HepG2 (cell line): ENCODE results near the gene TNFAIP8L1. TPM values are rescaled to one million over a fixed set of nuclear protein-coding genes. Genes with fewer than 3 reads are reported as not detected.

Experiments
- EEA1 ChIP-seq: sonication (generic); formaldehyde crosslinking; IDR thresholded peaks from 2 replicates; pipeline ENCODE4 v1.5.1; 2020; ENCODE audit warnings: mild to moderate bottlenecking, missing genetic modification reagents, borderline replicate concordance
- KAT8 ChIP-seq: IDR thresholded peaks from 2 replicates; pipeline ENCODE4 v1.6.1; 2016; ENCODE audit warnings: missing genetic modification reagents, missing compliant biosample characterization
- NFE2 ChIP-seq: sonication (generic); formaldehyde crosslinking; IDR thresholded peaks from 2 replicates; pipeline ENCODE4 v1.4.0; 2020; ENCODE audit warnings: missing genetic modification reagents
- RBAK ChIP-seq: sonication (generic); formaldehyde crosslinking; IDR thresholded peaks from 2 replicates; pipeline ENCODE4 v1.5.1; 2020; ENCODE audit warnings: mild to moderate bottlenecking, missing genetic modification reagents
- STAG1 ChIP-seq: sonication (generic); formaldehyde crosslinking; IDR thresholded peaks from 2 replicates; pipeline ENCODE4 v1.4.0; 2020; ENCODE audit warnings: missing genetic modification reagents
- XRCC5 ChIP-seq: fragments of 200-400 bp; formaldehyde crosslinking; optimal IDR thresholded peaks from 2 replicates; pipeline ENCODE3; 2017; ENCODE audit warnings: mild to moderate bottlenecking, low read length
- ZBTB37 ChIP-seq: sonication (generic); formaldehyde crosslinking; IDR thresholded peaks from 2 replicates; pipeline ENCODE4 v1.4.0; 2020; ENCODE audit warnings: mild to moderate bottlenecking, missing genetic modification reagents
- ZHX1 ChIP-seq: sonication (generic); formaldehyde crosslinking; IDR thresholded peaks from 2 replicates; pipeline ENCODE4 v1.8.1; 2022; ENCODE audit warnings: low read depth, mild to moderate bottlenecking, missing genetic modification reagents
- ZMYM3 ChIP-seq: sonication (generic); formaldehyde crosslinking; IDR thresholded peaks from 2 replicates; pipeline ENCODE4 v1.5.1; 2020; ENCODE audit warnings: mild to moderate bottlenecking, missing genetic modification reagents
- ZNF263 ChIP-seq: sonication (generic); formaldehyde crosslinking; IDR thresholded peaks from 2 replicates; pipeline ENCODE4 v1.4.0; 2020; ENCODE audit warnings: missing genetic modification reagents
- ZNF724P ChIP-seq: sonication (generic); formaldehyde crosslinking; IDR thresholded peaks from 2 replicates; pipeline ENCODE4 v1.8.0; 2022; ENCODE audit warnings: missing genetic modification reagents, borderline replicate concordance
- ZNF781 ChIP-seq: sonication (generic); formaldehyde crosslinking; IDR thresholded peaks from 2 replicates; pipeline ENCODE4 v1.5.1; 2020; ENCODE audit warnings: borderline replicate concordance, mild to moderate bottlenecking, missing genetic modification reagents; ENCODE audit errors: not compliant biosample characterization
- ZSCAN25 ChIP-seq: sonication (generic); formaldehyde crosslinking; IDR thresholded peaks from 2 replicates; pipeline ENCODE4 v1.8.0; 2022; ENCODE audit warnings: mild to moderate bottlenecking, missing genetic modification reagents
- polyA plus RNA-seq, 8 experiments: library from polyadenylated mRNA; depleted of rRNA in 3 of 8; stranded (reverse) in 7 of 8; unstranded in 1 of 8; fragments of >200 nt; fragmentation: Illumina TruSeq in 4 of 8; extraction: Trizol in 4 of 8; gene quantifications; 2 replicates each; pipeline versions ENCODE4 v1.2.1 to v1.2.3, GENCODE V29; 2011 to 2016; ENCODE audit warnings: low read depth in 4 of 8, missing spikeins in 1 of 8, mixed read lengths in 1 of 8; ENCODE audit not compliant: insufficient read depth in 1 of 8
- total RNA-seq, 5 experiments: library from RNA; depleted of rRNA; stranded (reverse); fragments of >200 nt; fragmentation: Illumina TruSeq; extraction: Trizol; gene quantifications; 2 replicates each; pipeline ENCODE4 v1.2.3, GENCODE V29; 2016; ENCODE audit warnings: low read depth in 1 of 5
- TF ChIP-seq, protein P1 (sequence below): sonication (generic); formaldehyde crosslinking; IDR thresholded peaks from 2 replicates; pipeline ENCODE4 v1.5.1; 2020; ENCODE audit warnings: mild to moderate bottlenecking, missing genetic modification reagents, moderate library complexity
- TF ChIP-seq, protein P2 (sequence below): sonication (generic); formaldehyde crosslinking; IDR thresholded peaks from 2 replicates; pipeline ENCODE4 v1.4.0; 2020; ENCODE audit warnings: missing genetic modification reagents
- TF ChIP-seq, protein P3 (sequence below): sonication (generic); formaldehyde crosslinking; IDR thresholded peaks from 2 replicates; pipeline ENCODE4 v1.9.0; 2021; ENCODE audit warnings: missing genetic modification reagents, borderline replicate concordance

TNFAIP8L1 gene
- total and polyA plus RNA-seq, 2 of the 13 experiments (the other 11 are each of a cell fraction or from before 2014, with no cell fraction given), result 13.4 to 21.4 TPM

DNA sequence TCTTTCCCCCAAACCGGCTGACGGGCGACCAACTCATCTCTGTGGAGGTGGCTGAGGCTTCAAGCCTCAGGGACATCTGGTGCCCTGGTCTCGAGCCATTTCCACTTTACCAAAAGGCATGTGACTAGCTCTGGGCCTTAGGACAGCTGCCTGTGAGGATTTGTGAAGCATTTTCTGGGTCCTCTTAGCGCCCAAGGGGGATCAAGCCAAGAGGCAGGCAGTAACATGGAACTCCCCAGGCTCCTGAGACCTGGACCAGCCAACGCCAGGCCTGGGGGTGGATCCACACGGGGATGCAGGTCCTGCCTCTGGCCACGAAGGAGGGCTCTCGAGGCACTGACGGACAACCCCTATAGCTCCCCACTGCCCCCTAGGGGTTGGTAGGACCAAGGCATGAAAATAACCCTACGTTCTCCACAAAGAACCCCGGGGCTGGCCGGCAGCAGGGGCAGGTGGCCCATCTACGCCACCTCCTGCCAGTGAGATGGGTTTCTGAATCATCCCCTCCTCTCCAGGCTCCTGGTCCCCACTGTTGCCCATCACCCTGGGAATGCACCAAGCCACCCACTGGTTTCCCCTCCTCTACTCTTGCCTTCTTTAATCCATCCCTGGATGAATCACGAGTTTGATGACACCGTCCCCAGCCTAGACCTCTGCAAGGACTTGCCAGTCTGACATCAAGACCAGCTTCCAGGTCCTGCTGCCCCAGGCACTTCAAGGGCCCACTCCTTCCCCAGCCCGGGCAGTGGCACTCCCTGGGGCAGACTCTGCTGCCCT is 37.8 kb downstream of the TNFAIP8L1 start (continued):
- TF ChIP-seq, protein P1, sequence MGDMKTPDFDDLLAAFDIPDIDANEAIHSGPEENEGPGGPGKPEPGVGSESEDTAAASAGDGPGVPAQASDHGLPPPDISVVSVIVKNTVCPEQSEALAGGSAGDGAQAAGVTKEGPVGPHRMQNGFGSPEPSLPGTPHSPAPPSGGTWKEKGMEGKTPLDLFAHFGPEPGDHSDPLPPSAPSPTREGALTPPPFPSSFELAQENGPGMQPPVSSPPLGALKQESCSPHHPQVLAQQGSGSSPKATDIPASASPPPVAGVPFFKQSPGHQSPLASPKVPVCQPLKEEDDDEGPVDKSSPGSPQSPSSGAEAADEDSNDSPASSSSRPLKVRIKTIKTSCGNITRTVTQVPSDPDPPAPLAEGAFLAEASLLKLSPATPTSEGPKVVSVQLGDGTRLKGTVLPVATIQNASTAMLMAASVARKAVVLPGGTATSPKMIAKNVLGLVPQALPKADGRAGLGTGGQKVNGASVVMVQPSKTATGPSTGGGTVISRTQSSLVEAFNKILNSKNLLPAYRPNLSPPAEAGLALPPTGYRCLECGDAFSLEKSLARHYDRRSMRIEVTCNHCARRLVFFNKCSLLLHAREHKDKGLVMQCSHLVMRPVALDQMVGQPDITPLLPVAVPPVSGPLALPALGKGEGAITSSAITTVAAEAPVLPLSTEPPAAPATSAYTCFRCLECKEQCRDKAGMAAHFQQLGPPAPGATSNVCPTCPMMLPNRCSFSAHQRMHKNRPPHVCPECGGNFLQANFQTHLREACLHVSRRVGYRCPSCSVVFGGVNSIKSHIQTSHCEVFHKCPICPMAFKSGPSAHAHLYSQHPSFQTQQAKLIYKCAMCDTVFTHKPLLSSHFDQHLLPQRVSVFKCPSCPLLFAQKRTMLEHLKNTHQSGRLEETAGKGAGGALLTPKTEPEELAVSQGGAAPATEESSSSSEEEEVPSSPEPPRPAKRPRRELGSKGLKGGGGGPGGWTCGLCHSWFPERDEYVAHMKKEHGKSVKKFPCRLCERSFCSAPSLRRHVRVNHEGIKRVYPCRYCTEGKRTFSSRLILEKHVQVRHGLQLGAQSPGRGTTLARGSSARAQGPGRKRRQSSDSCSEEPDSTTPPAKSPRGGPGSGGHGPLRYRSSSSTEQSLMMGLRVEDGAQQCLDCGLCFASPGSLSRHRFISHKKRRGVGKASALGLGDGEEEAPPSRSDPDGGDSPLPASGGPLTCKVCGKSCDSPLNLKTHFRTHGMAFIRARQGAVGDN, result peak; percentile 40
- TF ChIP-seq ZBTB37 (CRISPR knock-in tag) (no peak), ZSCAN25 (CRISPR knock-in tag) (no peak), ZHX1 (CRISPR knock-in tag) (no peak), ZNF724P (CRISPR knock-in tag) (no peak), KAT8 (no peak), ZMYM3 (peak; percentile 77), XRCC5 (peak; percentile 53), STAG1 (CRISPR knock-in tag) (peak; percentile 41), NFE2 (CRISPR knock-in tag) (no peak), ZNF263 (no peak), RBAK (no peak), EEA1 (CRISPR knock-in tag) (no peak), ZNF781 (CRISPR knock-in tag) (no peak)
- TF ChIP-seq, protein P2, sequence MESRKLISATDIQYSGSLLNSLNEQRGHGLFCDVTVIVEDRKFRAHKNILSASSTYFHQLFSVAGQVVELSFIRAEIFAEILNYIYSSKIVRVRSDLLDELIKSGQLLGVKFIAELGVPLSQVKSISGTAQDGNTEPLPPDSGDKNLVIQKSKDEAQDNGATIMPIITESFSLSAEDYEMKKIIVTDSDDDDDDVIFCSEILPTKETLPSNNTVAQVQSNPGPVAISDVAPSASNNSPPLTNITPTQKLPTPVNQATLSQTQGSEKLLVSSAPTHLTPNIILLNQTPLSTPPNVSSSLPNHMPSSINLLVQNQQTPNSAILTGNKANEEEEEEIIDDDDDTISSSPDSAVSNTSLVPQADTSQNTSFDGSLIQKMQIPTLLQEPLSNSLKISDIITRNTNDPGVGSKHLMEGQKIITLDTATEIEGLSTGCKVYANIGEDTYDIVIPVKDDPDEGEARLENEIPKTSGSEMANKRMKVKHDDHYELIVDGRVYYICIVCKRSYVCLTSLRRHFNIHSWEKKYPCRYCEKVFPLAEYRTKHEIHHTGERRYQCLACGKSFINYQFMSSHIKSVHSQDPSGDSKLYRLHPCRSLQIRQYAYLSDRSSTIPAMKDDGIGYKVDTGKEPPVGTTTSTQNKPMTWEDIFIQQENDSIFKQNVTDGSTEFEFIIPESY (CRISPR knock-in tag), result peak; percentile 72; the same call in 1 of the 2 replicates
- TF ChIP-seq, protein P3, sequence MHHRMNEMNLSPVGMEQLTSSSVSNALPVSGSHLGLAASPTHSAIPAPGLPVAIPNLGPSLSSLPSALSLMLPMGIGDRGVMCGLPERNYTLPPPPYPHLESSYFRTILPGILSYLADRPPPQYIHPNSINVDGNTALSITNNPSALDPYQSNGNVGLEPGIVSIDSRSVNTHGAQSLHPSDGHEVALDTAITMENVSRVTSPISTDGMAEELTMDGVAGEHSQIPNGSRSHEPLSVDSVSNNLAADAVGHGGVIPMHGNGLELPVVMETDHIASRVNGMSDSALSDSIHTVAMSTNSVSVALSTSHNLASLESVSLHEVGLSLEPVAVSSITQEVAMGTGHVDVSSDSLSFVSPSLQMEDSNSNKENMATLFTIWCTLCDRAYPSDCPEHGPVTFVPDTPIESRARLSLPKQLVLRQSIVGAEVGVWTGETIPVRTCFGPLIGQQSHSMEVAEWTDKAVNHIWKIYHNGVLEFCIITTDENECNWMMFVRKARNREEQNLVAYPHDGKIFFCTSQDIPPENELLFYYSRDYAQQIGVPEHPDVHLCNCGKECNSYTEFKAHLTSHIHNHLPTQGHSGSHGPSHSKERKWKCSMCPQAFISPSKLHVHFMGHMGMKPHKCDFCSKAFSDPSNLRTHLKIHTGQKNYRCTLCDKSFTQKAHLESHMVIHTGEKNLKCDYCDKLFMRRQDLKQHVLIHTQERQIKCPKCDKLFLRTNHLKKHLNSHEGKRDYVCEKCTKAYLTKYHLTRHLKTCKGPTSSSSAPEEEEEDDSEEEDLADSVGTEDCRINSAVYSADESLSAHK, result no peak
